GM19395 (cell line): ENCODE results near the gene ANKS1B.
"Not testable (repeated sequence)": the region's sequence is repeated elsewhere in the genome, so short reads cannot be mapped to it uniquely, and the experiment has no call there.

Experiments
- ATAC-seq: cut with Tn5 transposase; IDR thresholded peaks from one replicate; pipeline ENCODE4 v1.9.1; 2021; ENCODE audit warnings: mild to moderate bottlenecking, moderate library complexity; ENCODE audit not compliant: unreplicated experiment

Gene ANKS1B

GRCh38 chr12:99039367-99040120 is 945.2 kb downstream of the ANKS1B start:
- ATAC-seq: no peak

GRCh38 chr12:99036566-99036965 is 948.2 kb downstream of the ANKS1B start:
- no peak for ATAC-seq

GRCh38 chr12:99035803-99036202 is 948.9 kb downstream of the ANKS1B start:
- ATAC-seq: no peak

- not testable (repeated sequence) for ATAC-seq
Observed at GRCh38 chr12:99034201-99034600, 950.5 kb downstream of the ANKS1B start.

- ATAC-seq: no peak
Observed at GRCh38 chr12:99029511-99030271, 955.0 kb downstream of the ANKS1B start.

GRCh38 chr12:99027461-99027860 is 957.3 kb downstream of the ANKS1B start:
- ATAC-seq: no peak

GRCh38 chr12:99027055-99027393 is 957.7 kb downstream of the ANKS1B start:
- ATAC-seq: no peak

- ATAC-seq: no peak
Observed at GRCh38 chr12:99026332-99027054, 958.2 kb downstream of the ANKS1B start.

GRCh38 chr12:99024870-99025269 is 959.9 kb downstream of the ANKS1B start:
- no peak for ATAC-seq

- no peak for ATAC-seq
Observed at GRCh38 chr12:99024191-99024590, 960.5 kb downstream of the ANKS1B start.

- ATAC-seq: no peak
Observed at GRCh38 chr12:99020871-99021270, 963.9 kb downstream of the ANKS1B start.

GRCh38 chr12:99019798-99020197 is 964.9 kb downstream of the ANKS1B start:
- no peak for ATAC-seq

- no peak for ATAC-seq
Observed at GRCh38 chr12:99017971-99018370, 966.8 kb downstream of the ANKS1B start.

- ATAC-seq: no peak
Observed at GRCh38 chr12:99009654-99010296, 975.0 kb downstream of the ANKS1B start.

GRCh38 chr12:99005601-99006000 is 979.1 kb downstream of the ANKS1B start:
- no peak for ATAC-seq

GRCh38 chr12:99004799-99005466 is 979.8 kb downstream of the ANKS1B start:
- no peak for ATAC-seq

- ATAC-seq: no peak
Observed at GRCh38 chr12:99002731-99003130, 982.0 kb downstream of the ANKS1B start.

- no peak for ATAC-seq
Observed at GRCh38 chr12:99002156-99002555, 982.6 kb downstream of the ANKS1B start.

- no peak for ATAC-seq
Observed at GRCh38 chr12:98999559-98999958, 985.2 kb downstream of the ANKS1B start.

- peak; percentile 92 for ATAC-seq
Observed at GRCh38 chr12:98998697-98999299, 985.9 kb downstream of the ANKS1B start.
